ENCODE data around the gene SLC35D2.
"Not testable (repeated sequence)": the region's sequence is repeated elsewhere in the genome, so short reads cannot be mapped to it uniquely, and the experiment has no call there.

The SLC35D2 gene

GRCh38 chr9:96382175-96382574 is 1.3 kb downstream of the SLC35D2 start:
- no peaks in the 10 kb centered on the region for H3K27me3 Mint-ChIP-seq
- H3K4me3 Mint-ChIP-seq: no peak overlapping the region
- no peaks in the 10 kb centered on the region for H3K9me3 Mint-ChIP-seq
- peaks cover 20% of the 10 kb centered on the region for H3K4me1 Mint-ChIP-seq
- peaks cover 21% of the 10 kb centered on the region for H3K36me3 Mint-ChIP-seq
- ATAC-seq: no peak
- H3K27ac Mint-ChIP-seq: no peak overlapping the region

GRCh38 chr9:96381696-96382095 is 1.8 kb downstream of the SLC35D2 start:
- ATAC-seq: no peak
- Mint-ChIP-seq H3K36me3 (peaks cover 21% of the 10 kb centered on the region), H3K27ac (no peak overlapping the region), H3K9me3 (no peaks in the 10 kb centered on the region), H3K27me3 (no peaks in the 10 kb centered on the region), H3K4me3 (no peak overlapping the region), H3K4me1 (peaks cover 20% of the 10 kb centered on the region)

DNA sequence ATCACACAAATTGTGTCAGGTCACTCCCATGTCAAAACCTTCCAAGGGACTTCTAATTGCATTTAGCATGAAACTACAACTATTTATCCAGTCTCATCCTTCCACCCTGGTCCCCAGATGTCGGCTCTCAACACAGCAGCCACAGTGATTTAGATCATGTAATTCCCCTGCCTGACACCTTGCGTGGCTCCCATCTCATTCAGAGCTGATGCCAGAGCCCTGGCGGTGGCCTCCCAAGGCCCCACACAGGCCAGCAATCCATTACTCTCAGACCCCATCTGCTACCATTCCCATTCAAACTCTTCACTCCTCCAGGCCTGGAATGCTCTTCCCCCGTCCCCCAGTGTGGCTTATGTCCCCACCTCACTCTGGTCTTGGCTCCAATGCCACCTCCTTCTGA is 2.4 kb downstream of the SLC35D2 start:
- H3K27me3 Mint-ChIP-seq: no peaks in the 10 kb centered on the region
- ATAC-seq: no peak
- no peak overlapping the region for H3K4me3 Mint-ChIP-seq
- peaks cover 21% of the 10 kb centered on the region for H3K36me3 Mint-ChIP-seq
- no peaks in the 10 kb centered on the region for H3K9me3 Mint-ChIP-seq
- peaks cover 20% of the 10 kb centered on the region for H3K4me1 Mint-ChIP-seq
- no peak overlapping the region for H3K27ac Mint-ChIP-seq

DNA sequence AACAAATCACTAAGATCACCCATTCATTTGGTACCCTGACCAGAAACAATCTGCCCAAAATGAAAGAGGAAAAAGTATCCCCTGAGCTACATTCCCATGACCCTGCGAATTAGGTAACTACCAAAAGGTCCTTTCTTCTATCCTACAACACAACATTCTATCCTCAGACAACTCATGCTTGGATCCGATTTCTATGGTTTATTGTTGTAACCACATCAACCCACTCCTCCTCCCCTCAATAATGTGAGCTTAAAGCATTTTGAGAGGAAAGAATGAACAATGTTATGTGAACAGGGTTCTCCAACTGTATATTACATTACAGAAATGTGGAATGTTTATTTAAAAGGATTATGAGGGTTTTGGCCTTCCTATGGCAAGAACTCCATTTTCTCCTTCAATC is 4.0 kb downstream of the SLC35D2 start:
- no peak for ATAC-seq
- Mint-ChIP-seq H3K27ac (no peak overlapping the region), H3K4me1 (peaks cover 20% of the 10 kb centered on the region), H3K9me3 (no peaks in the 10 kb centered on the region), H3K36me3 (peaks cover 21% of the 10 kb centered on the region), H3K4me3 (no peak overlapping the region), H3K27me3 (no peaks in the 10 kb centered on the region)

DNA sequence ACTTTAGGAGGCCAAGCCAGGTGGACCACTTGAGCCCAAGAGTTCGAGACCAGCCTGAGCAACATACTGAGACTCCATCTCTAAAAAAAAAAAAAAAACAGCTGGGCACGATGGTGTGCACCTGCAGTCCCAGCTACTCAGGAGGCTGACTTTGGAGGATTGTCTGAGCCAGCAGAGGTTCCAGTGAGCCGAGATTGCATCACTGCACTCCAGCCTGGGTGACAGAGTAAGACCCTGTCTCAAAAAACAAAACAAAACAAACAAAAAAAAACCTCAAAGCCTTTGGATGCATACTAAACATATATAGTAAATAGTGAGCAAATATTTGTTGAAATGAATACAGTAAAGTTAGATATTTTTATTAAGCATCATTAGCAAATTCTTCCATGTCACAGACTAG is 5.3 kb downstream of the SLC35D2 start:
- no peaks in the 10 kb centered on the region for H3K9me3 Mint-ChIP-seq
- ATAC-seq: no peak
- H3K4me3 Mint-ChIP-seq: no peak overlapping the region
- no peaks in the 10 kb centered on the region for H3K27me3 Mint-ChIP-seq
- peaks cover 21% of the 10 kb centered on the region for H3K36me3 Mint-ChIP-seq
- no peak overlapping the region for H3K27ac Mint-ChIP-seq
- H3K4me1 Mint-ChIP-seq: peaks cover 20% of the 10 kb centered on the region

DNA sequence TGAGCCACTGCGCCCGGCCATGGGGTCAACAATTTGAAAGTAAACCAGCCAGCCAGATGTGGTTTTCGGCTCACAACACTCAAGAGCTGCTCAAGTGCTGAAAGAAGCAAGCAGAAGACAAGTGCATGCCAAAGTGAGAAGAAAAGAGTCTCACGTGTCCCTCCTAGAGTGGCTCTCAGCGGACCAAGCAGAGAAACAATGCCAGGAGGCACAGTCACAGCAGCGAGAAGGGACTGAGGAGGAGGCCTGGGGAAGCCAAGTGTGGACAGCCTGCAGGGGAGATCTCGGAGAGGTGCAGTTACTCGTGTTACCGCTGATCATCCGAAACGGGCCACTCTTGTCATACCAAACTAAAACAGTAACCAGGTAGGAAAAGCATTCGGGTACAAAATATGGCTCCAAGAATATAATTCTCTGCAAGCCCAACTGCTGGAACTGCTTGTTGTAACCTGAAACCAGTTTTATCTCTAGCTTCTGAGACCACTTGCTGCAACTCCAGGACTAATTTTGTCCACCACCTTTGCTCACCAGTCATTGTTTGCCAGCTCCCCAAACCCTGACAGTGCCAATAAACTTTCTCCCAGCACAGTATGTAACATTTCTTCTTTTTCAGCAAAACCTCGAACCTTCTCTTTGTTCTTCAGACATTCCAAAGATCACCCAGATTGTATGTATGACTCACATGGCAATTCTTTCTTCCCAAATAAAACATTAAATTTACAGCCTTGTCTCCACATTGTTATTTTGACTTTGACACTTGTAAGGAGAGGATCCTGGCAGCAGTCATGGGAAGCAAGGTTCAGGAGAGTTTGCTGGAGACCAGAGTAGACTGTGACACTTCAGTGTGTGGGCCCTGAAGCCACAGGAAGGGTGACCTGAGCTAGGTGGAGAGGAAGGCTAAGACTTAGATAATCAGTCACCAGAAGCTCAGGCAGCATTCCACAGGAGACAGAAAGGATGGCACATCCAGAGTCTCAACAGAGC is 6.3 kb downstream of the SLC35D2 start:
- no peak overlapping the region for H3K27ac Mint-ChIP-seq
- no peaks in the 10 kb centered on the region for H3K27me3 Mint-ChIP-seq
- no peak overlapping the region for H3K4me3 Mint-ChIP-seq
- no peak for ATAC-seq
- peaks cover 14% of the 10 kb centered on the region for H3K4me1 Mint-ChIP-seq
- H3K9me3 Mint-ChIP-seq: no peaks in the 10 kb centered on the region
- H3K36me3 Mint-ChIP-seq: peaks cover 21% of the 10 kb centered on the region

- not testable (repeated sequence) for H3K4me3 Mint-ChIP-seq, H3K9me3 Mint-ChIP-seq, H3K27ac Mint-ChIP-seq, H3K27me3 Mint-ChIP-seq, H3K4me1 Mint-ChIP-seq, H3K36me3 Mint-ChIP-seq, ATAC-seq
Observed at GRCh38 chr9:96375507-96375906, 8.0 kb downstream of the SLC35D2 start.

GRCh38 chr9:96367943-96368342 is 15.6 kb downstream of the SLC35D2 start:
- H3K4me3 Mint-ChIP-seq: no peak overlapping the region
- H3K9me3 Mint-ChIP-seq: no peaks in the 10 kb centered on the region
- H3K36me3 Mint-ChIP-seq: peaks cover 13% of the 10 kb centered on the region
- H3K27ac Mint-ChIP-seq: no peak overlapping the region
- no peaks in the 10 kb centered on the region for H3K4me1 Mint-ChIP-seq
- no peak for ATAC-seq
- no peaks in the 10 kb centered on the region for H3K27me3 Mint-ChIP-seq

GRCh38 chr9:96363175-96363967 is 20.1 kb downstream of the SLC35D2 start:
- no peak overlapping the region for H3K4me3 Mint-ChIP-seq
- no peaks in the 10 kb centered on the region for H3K27me3 Mint-ChIP-seq
- H3K9me3 Mint-ChIP-seq: no peaks in the 10 kb centered on the region
- ATAC-seq: no peak
- no peak overlapping the region for H3K27ac Mint-ChIP-seq
- no peaks in the 10 kb centered on the region for H3K4me1 Mint-ChIP-seq
- H3K36me3 Mint-ChIP-seq: peaks cover 25% of the 10 kb centered on the region

- not testable (repeated sequence) for H3K9me3 Mint-ChIP-seq, H3K27ac Mint-ChIP-seq, H3K4me1 Mint-ChIP-seq, H3K27me3 Mint-ChIP-seq, ATAC-seq, H3K4me3 Mint-ChIP-seq
- peaks cover 25% of the 10 kb centered on the region for H3K36me3 Mint-ChIP-seq
Observed at GRCh38 chr9:96362119-96362518, 21.4 kb downstream of the SLC35D2 start.

GRCh38 chr9:96361668-96362067 is 21.8 kb downstream of the SLC35D2 start:
- Mint-ChIP-seq H3K36me3 (peaks cover 25% of the 10 kb centered on the region), H3K27ac (no peak overlapping the region), H3K4me1 (no peaks in the 10 kb centered on the region), H3K27me3 (no peaks in the 10 kb centered on the region), H3K9me3 (no peaks in the 10 kb centered on the region), H3K4me3 (no peak overlapping the region)
- ATAC-seq: no peak

- Mint-ChIP-seq H3K27ac (no peak overlapping the region), H3K9me3 (no peaks in the 10 kb centered on the region), H3K4me1 (no peaks in the 10 kb centered on the region), H3K27me3 (no peaks in the 10 kb centered on the region), H3K4me3 (no peak overlapping the region), H3K36me3 (peaks cover 26% of the 10 kb centered on the region)
- ATAC-seq: no peak
Observed at GRCh38 chr9:96360976-96361375, 22.5 kb downstream of the SLC35D2 start.

DNA sequence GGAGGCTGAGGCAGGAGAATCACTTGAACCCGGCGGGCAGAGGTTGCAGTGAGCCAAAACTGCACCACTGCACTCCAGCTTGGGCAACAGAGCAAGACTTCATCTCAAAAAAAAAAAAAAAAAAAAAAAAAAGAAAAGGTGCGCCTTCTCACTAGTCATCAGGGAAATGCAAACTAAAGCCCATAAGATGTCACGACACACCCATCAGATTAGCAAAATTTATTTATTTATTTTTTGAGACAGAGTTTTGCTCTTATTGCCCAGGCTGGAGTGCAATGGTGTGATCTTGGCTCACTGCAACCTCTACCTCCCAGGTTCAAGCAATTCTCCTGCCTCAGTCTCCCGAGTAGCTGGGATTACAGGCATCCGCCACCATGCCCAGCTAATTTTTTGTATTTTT is 23.0 kb downstream of the SLC35D2 start:
- peaks cover 29% of the 10 kb centered on the region for H3K36me3 Mint-ChIP-seq
- not testable (repeated sequence) for ATAC-seq, H3K4me3 Mint-ChIP-seq, H3K9me3 Mint-ChIP-seq, H3K27ac Mint-ChIP-seq, H3K4me1 Mint-ChIP-seq, H3K27me3 Mint-ChIP-seq

GRCh38 chr9:96350866-96351265 is 32.6 kb downstream of the SLC35D2 start:
- Mint-ChIP-seq H3K4me1 (no peaks in the 10 kb centered on the region), H3K36me3 (peaks cover 18% of the 10 kb centered on the region), H3K27ac (no peak overlapping the region), H3K27me3 (no peaks in the 10 kb centered on the region), H3K9me3 (peaks cover 3% of the 10 kb centered on the region), H3K4me3 (no peak overlapping the region)
- no peak for ATAC-seq

DNA sequence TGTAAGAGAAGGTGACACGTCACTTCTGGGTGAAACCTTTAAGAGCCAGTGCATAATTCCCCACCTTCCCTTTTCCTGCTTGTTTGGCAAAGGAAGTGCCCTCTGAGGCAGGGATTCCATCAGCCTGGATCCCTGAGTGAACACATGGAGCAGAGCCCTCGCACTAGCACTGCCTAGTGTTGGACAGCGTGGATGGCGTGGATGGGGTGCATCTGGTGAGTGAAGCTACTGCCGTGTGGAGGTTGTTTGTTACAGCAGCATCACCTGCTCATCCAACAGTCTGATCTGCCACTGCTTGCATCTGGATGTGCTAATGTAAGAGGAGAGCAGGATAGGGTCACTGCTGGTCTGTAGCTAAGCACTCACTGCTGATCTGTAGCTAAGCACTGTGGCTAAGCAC is 35.2 kb downstream of the SLC35D2 start:
- H3K36me3 Mint-ChIP-seq: peaks cover 17% of the 10 kb centered on the region
- no peak overlapping the region for H3K4me3 Mint-ChIP-seq
- no peaks in the 10 kb centered on the region for H3K27me3 Mint-ChIP-seq
- no peak for ATAC-seq
- no peaks in the 10 kb centered on the region for H3K4me1 Mint-ChIP-seq
- H3K9me3 Mint-ChIP-seq: peaks cover 3% of the 10 kb centered on the region
- no peak overlapping the region for H3K27ac Mint-ChIP-seq

GRCh38 chr9:96345551-96345950 is 38.0 kb downstream of the SLC35D2 start:
- H3K9me3 Mint-ChIP-seq: peaks cover 3% of the 10 kb centered on the region
- H3K27ac Mint-ChIP-seq: no peak overlapping the region
- H3K36me3 Mint-ChIP-seq: peaks cover 13% of the 10 kb centered on the region
- no peaks in the 10 kb centered on the region for H3K27me3 Mint-ChIP-seq
- no peak overlapping the region for H3K4me3 Mint-ChIP-seq
- no peak for ATAC-seq
- H3K4me1 Mint-ChIP-seq: no peaks in the 10 kb centered on the region

Data from stimulated activated memory B cell treated with anti-CD40 and anti-IgM and Interleukin-4, amounts not matched to agents 10 μg/mL and 1 μg/mL and 100 μg/mL, for 72 hours (primary cell).